ENCODE data around the gene CRYGA. TPM values are rescaled to one million over a fixed set of nuclear protein-coding genes. Genes with fewer than 3 reads are reported as not detected.

Gene CRYGA
- total RNA-seq, 4 donors from 2014 or later: not detected

DNA sequence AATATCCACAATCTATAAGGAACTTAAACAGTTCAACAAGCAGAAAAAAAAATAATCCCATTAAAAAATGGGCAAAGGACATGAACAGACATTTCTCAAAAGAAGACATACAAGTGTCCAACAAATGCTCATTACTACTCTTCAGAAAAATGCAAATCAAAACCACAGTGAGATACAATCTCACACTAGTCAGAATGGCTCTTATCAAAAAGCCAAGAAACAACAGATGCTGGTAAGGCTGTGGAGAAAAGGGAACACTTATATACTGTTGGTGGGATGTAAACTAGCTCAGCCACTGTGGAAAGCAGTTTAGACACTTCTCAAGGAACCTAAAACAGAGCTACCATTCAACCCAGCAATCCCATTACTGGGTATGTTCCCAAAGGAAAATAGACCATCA, 10.2 kb downstream of the CRYGA start:
- no peaks in the 10 kb centered on the region for H3K36me3 ChIP-seq
- no peaks in the 10 kb centered on the region for H3K4me1 ChIP-seq
- peaks cover 0 to 4% (median 2%) of the 10 kb centered on the region in 4 donors for H3K9me3 ChIP-seq
- H3K27ac ChIP-seq (replicated peaks in 1 of 4): no peak overlapping the region
- no peaks in the 10 kb centered on the region for H3K27me3 ChIP-seq
- intact Hi-C loops (cut with DNase I): no loop called here
- H3K4me3 ChIP-seq: no peak overlapping the region
- DNase-seq (ENCODE audit: extremely low spot score): no peak
- TF ChIP-seq POLR2AphosphoS5 (IDR thresholded peaks at IDR 0.05) (no peak), CTCF (IDR thresholded peaks at IDR 0.05) (no peak), POLR2A (IDR thresholded peaks at IDR 0.05; ENCODE audit: low read depth) (no peak), EP300 (IDR thresholded peaks at IDR 0.05) (no peak)

DNA sequence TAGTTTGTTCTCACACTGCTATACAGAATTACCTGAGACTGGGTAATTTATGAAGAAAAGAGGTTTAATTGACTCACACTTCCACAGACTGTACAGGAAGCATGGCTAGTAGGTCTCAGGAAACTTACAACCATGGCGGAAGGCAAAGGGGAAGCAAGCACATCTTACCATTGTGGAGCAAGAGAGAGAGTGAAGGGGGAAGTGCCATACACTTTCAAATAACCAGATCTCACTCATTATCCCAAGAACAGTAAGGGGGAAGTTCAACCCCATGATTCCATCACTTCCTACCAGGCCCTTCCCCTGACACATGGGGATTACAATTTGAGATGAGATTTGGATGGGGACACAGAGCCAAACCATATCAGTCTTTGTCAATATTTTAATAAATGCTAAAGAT, 12.4 kb downstream of the CRYGA start:
- no peak for DNase-seq (ENCODE audit: extremely low spot score)
- TF ChIP-seq EP300 (IDR thresholded peaks at IDR 0.05) (no peak), CTCF (IDR thresholded peaks at IDR 0.05) (no peak), POLR2A (IDR thresholded peaks at IDR 0.05; ENCODE audit: low read depth) (no peak), POLR2AphosphoS5 (IDR thresholded peaks at IDR 0.05) (no peak)
- no peaks in the 10 kb centered on the region for H3K36me3 ChIP-seq
- no peaks in the 10 kb centered on the region for H3K27me3 ChIP-seq
- H3K27ac ChIP-seq (replicated peaks in 1 of 4): no peak overlapping the region
- H3K4me1 ChIP-seq: no peaks in the 10 kb centered on the region
- H3K4me3 ChIP-seq: no peak overlapping the region
- H3K9me3 ChIP-seq: peaks cover 0 to 4% (median 2%) of the 10 kb centered on the region in 4 donors
- WGBS: 81% methylated on average over 1 of the region's 1 CpG
- intact Hi-C loops (cut with DNase I): no loop called here

GRCh38 chr2:208150094-208150493, 13.3 kb downstream of the CRYGA start:
- TF ChIP-seq POLR2AphosphoS5 (IDR thresholded peaks at IDR 0.05): no peak
- no peak for TF ChIP-seq EP300 (IDR thresholded peaks at IDR 0.05)
- no peak for TF ChIP-seq POLR2A (IDR thresholded peaks at IDR 0.05; ENCODE audit: low read depth)
- no peak for TF ChIP-seq CTCF (IDR thresholded peaks at IDR 0.05)
- Histone ChIP-seq H3K9me3 (peaks cover 0 to 4% (median 2%) of the 10 kb centered on the region in 4 donors), H3K27me3 (no peaks in the 10 kb centered on the region), H3K4me1 (no peaks in the 10 kb centered on the region), H3K4me3 (no peak overlapping the region), H3K27ac (replicated peaks in 1 of 4) (no peak overlapping the region), H3K36me3 (no peaks in the 10 kb centered on the region)
- no peak for DNase-seq (ENCODE audit: extremely low spot score)
- intact Hi-C loops (cut with DNase I): no loop called here

DNA sequence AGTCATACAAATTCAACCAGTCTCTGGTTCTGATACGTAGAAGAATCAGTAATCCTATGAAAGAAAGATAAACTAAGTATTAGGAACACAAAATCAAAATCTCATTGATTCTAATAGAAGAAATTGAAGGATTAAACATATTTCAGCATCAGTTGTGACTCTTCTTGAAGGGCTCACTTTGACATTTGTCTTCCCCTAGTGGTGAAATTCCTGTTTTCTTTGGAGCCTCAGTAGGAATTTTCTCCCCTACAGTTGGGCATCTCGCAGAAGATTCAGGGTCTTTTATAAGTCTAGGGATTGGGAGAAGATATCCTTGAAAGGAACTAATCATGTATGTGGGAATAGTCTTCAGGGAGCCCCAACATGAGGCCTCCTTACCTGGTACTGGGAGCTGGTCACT, 14.6 kb downstream of the CRYGA start:
- Histone ChIP-seq H3K9me3 (peaks cover 0 to 4% (median 2%) of the 10 kb centered on the region in 4 donors), H3K36me3 (no peaks in the 10 kb centered on the region), H3K27me3 (no peaks in the 10 kb centered on the region), H3K4me1 (no peaks in the 10 kb centered on the region), H3K27ac (replicated peaks in 1 of 4) (no peak overlapping the region), H3K4me3 (no peak overlapping the region)
- intact Hi-C loops (cut with DNase I): no loop called here
- TF ChIP-seq POLR2AphosphoS5 (IDR thresholded peaks at IDR 0.05) (no peak), CTCF (IDR thresholded peaks at IDR 0.05) (no peak), EP300 (IDR thresholded peaks at IDR 0.05) (no peak), POLR2A (IDR thresholded peaks at IDR 0.05; ENCODE audit: low read depth) (no peak)
- no peak for DNase-seq (ENCODE audit: extremely low spot score)
- 83% methylated on average over 2 of the region's 2 CpGs for WGBS

DNA sequence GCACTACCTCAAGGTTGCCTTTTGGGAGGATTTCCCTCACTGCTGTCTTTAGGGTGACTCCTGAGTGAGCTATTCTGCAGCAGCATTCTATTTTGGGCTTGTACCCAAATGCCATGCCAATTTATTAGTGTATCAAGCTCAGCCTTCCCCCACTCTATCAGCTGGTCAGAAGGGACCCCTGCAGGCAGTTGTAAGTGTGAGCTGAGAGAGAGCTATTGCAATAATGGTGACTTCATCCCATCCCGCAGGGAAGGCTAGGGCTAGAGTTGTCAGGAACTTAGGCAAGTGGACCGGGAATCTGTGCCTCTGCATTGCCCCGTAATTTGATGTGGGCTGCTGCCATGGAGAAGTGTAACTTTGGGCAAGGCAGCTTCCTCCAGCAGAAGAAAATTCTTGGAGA, 15.6 kb downstream of the CRYGA start:
- no peak overlapping the region for H3K4me3 ChIP-seq
- no peak for DNase-seq (ENCODE audit: extremely low spot score)
- no peaks in the 10 kb centered on the region for H3K4me1 ChIP-seq
- intact Hi-C loops (cut with DNase I): no loop called here
- H3K9me3 ChIP-seq: peaks cover 0 to 4% (median 2%) of the 10 kb centered on the region in 4 donors
- H3K27me3 ChIP-seq: no peaks in the 10 kb centered on the region
- TF ChIP-seq CTCF (IDR thresholded peaks at IDR 0.05): no peak
- no peak for TF ChIP-seq EP300 (IDR thresholded peaks at IDR 0.05)
- no peak for TF ChIP-seq POLR2A (IDR thresholded peaks at IDR 0.05; ENCODE audit: low read depth)
- no peak for TF ChIP-seq POLR2AphosphoS5 (IDR thresholded peaks at IDR 0.05)
- WGBS: 85% methylated on average over 3 of the region's 3 CpGs
- H3K36me3 ChIP-seq: no peaks in the 10 kb centered on the region
- no peak overlapping the region for H3K27ac ChIP-seq (replicated peaks in 1 of 4)
